GM12878 (cell line): ENCODE data around the gene GALT.

Experiments
- EP300 ChIP-seq, 2 experiments: fragments of 150-350 bp in 1 of 2; IDR thresholded peaks; 2 replicates each; pipeline ENCODE4 v1.6.1; 2011 to 2012; ENCODE audit warnings: low read depth in 2 of 2, low read length in 2 of 2, borderline replicate concordance in 1 of 2, improper control_type of control experiment in 1 of 2, inconsistent platforms in 1 of 2; ENCODE audit not compliant: control insufficient read depth in 1 of 2
- EZH2 ChIP-seq: IDR thresholded peaks from 2 replicates; pipeline ENCODE4 v1.6.1; 2012; ENCODE audit warnings: low read depth, mild to moderate bottlenecking, control low read depth, inconsistent platforms, low read length, borderline replicate concordance; ENCODE audit not compliant: control insufficient read depth
- JUNB ChIP-seq: IDR thresholded peaks from 2 replicates; pipeline ENCODE4 v1.6.1; 2016; ENCODE audit warnings: antibody characterized with exemption, mild to moderate bottlenecking
- POLR2AphosphoS5 ChIP-seq: IDR thresholded peaks from 2 replicates; pipeline ENCODE4 v1.6.1; 2011; ENCODE audit warnings: mild to moderate bottlenecking, low read length, inconsistent platforms
- TCF12 ChIP-seq: IDR thresholded peaks from 2 replicates; pipeline ENCODE4 v1.6.1; 2011; ENCODE audit warnings: low read depth, mild to moderate bottlenecking, low read length
- TCF7 ChIP-seq: IDR thresholded peaks from 2 replicates; pipeline ENCODE4 v1.6.1; 2014; ENCODE audit warnings: antibody characterized with exemption, borderline replicate concordance
- ZBTB11 ChIP-seq: fragments of 450-650 bp; formaldehyde crosslinking; IDR thresholded peaks from 2 replicates; pipeline ENCODE4 v1.5.0; 2022; ENCODE audit warnings: mild to moderate bottlenecking, missing genetic modification characterization
- TF ChIP-seq, protein P1 (sequence below): IDR thresholded peaks from 2 replicates; pipeline ENCODE4 v1.6.1; 2011; ENCODE audit warnings: borderline replicate concordance, low read depth, mild to moderate bottlenecking, moderate library complexity, mixed read lengths, low read length; ENCODE audit not compliant: insufficient read depth; ENCODE audit errors: extremely low read length
- TF ChIP-seq, protein P2 (sequence below), 3 experiments: IDR thresholded peaks in 2 of 3; conservative IDR thresholded peaks in 1 of 3; 2 replicates each; pipeline ENCODE4 v1.5.1; 2011; ENCODE audit warnings: low read depth in 3 of 3, low read length in 3 of 3, mild to moderate bottlenecking in 3 of 3, control low read depth in 2 of 3, moderate library complexity in 2 of 3, inconsistent platforms in 1 of 3, mixed read lengths in 1 of 3; ENCODE audit not compliant: control insufficient read depth in 2 of 3, insufficient read depth in 1 of 3; ENCODE audit errors: extremely low read depth in 1 of 3

DNA sequence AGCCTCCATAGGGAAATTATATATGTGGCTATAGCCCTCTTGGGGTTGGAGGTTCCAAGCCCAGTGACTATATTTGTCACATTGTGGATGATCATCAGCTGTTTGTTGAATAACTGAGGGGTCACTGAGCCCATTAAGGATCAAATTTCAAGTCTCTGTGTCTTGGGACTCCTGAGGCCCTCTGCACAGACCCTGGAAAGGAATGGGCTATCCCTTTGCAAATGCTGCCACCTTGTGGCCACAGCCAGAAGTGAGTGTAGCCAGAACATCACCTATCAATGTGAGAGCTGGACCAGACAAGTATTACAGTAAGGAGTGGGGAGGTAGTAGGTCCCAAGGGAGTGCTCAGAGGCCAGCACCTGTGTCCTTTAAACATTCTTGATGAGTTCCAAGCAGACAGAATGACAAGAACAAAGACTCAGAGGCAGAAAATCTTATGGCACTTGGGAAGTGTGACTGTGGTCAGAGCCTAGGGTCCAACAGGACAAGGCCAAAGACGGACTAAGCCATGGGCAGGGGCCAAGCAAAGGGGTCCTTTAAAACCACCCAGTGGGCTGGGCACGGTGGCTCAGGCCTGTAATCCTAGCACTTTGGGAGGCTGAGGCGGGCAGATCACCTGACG lies 42.8 kb upstream of the GALT start:
- TF ChIP-seq, protein P1, sequence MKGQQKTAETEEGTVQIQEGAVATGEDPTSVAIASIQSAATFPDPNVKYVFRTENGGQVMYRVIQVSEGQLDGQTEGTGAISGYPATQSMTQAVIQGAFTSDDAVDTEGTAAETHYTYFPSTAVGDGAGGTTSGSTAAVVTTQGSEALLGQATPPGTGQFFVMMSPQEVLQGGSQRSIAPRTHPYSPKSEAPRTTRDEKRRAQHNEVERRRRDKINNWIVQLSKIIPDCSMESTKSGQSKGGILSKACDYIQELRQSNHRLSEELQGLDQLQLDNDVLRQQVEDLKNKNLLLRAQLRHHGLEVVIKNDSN, result no peak
- TF ChIP-seq POLR2AphosphoS5, result no peak
- TF ChIP-seq, protein P2, sequence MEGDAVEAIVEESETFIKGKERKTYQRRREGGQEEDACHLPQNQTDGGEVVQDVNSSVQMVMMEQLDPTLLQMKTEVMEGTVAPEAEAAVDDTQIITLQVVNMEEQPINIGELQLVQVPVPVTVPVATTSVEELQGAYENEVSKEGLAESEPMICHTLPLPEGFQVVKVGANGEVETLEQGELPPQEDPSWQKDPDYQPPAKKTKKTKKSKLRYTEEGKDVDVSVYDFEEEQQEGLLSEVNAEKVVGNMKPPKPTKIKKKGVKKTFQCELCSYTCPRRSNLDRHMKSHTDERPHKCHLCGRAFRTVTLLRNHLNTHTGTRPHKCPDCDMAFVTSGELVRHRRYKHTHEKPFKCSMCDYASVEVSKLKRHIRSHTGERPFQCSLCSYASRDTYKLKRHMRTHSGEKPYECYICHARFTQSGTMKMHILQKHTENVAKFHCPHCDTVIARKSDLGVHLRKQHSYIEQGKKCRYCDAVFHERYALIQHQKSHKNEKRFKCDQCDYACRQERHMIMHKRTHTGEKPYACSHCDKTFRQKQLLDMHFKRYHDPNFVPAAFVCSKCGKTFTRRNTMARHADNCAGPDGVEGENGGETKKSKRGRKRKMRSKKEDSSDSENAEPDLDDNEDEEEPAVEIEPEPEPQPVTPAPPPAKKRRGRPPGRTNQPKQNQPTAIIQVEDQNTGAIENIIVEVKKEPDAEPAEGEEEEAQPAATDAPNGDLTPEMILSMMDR (IDR thresholded peaks at IDR 0.05 in 2 of 3, conservative IDR thresholded peaks at IDR 0.05 in 1 of 3; ENCODE audit: control insufficient read depth in 2 of 3, extremely low read depth in 1 of 3, insufficient read depth in 1 of 3, low read depth in 3 of 3, low read length in 3 of 3), result peak; percentile 90 to 95 (median 93)
- TF ChIP-seq EZH2, result no peak
- no peak for TF ChIP-seq JUNB
- no peak for TF ChIP-seq EP300 (IDR thresholded peaks at IDR 0.05; ENCODE audit: borderline replicate concordance in 1 of 2, control insufficient read depth in 1 of 2, low read depth in 2 of 2, low read length in 2 of 2)
- TF ChIP-seq TCF7, result no peak
- TF ChIP-seq ZBTB11 (CRISPR knock-in tag), result no peak
- TF ChIP-seq TCF12, result no peak
